ENCODE measurements around the gene SH3BP2.
A peak's percentile ranks its signal among the peaks of the same experiment; 100 is the strongest.

SH3BP2 gene

GRCh38 chr4:2874861-2875260 is 82.0 kb downstream of the SH3BP2 start:
- no peak overlapping the region for H3K4me3 ChIP-seq (ENCODE audit: low read depth, low read length)
- no peaks in the 10 kb centered on the region for H3K9me3 ChIP-seq (ENCODE audit: severe bottlenecking)
- H3K27me3 ChIP-seq (ENCODE audit: insufficient read depth, low read depth, severe bottlenecking): no peaks in the 10 kb centered on the region
- H3K36me3 ChIP-seq: peaks cover 41% of the 10 kb centered on the region
- DNase-seq: no peak
- H3K27ac ChIP-seq: peak overlapping the region; percentile 11; the same call in 1 of the 2 replicates
- TF ChIP-seq CTCF (IDR thresholded peaks at IDR 0.05; ENCODE audit: low read depth, low read length): no peak

- no peaks in the 10 kb centered on the region for H3K27me3 ChIP-seq (ENCODE audit: insufficient read depth, low read depth, severe bottlenecking)
- peaks cover 46% of the 10 kb centered on the region for H3K36me3 ChIP-seq
- no peaks in the 10 kb centered on the region for H3K9me3 ChIP-seq (ENCODE audit: severe bottlenecking)
- peak overlapping the region; percentile 31 for H3K27ac ChIP-seq
- no peak overlapping the region for H3K4me3 ChIP-seq (ENCODE audit: low read depth, low read length)
- TF ChIP-seq CTCF (IDR thresholded peaks at IDR 0.05; ENCODE audit: low read depth, low read length): no peak
- no peak for DNase-seq
These were observed 82.7 kb downstream of the SH3BP2 start for GRCh38 chr4:2875556-2875955.

- no peaks in the 10 kb centered on the region for H3K27me3 ChIP-seq (ENCODE audit: insufficient read depth, low read depth, severe bottlenecking)
- H3K9me3 ChIP-seq (ENCODE audit: severe bottlenecking): no peaks in the 10 kb centered on the region
- H3K36me3 ChIP-seq: peaks cover 64% of the 10 kb centered on the region
- peak overlapping the region; percentile 97 for H3K27ac ChIP-seq
- H3K4me3 ChIP-seq (ENCODE audit: low read depth, low read length): no peak overlapping the region
- TF ChIP-seq CTCF (IDR thresholded peaks at IDR 0.05; ENCODE audit: low read depth, low read length): no peak
- no peak for DNase-seq
These were observed 85.5 kb downstream of the SH3BP2 start for GRCh38 chr4:2878346-2878745.

GRCh38 chr4:2879026-2879425 is 86.1 kb downstream of the SH3BP2 start:
- Histone ChIP-seq H3K36me3 (peaks cover 71% of the 10 kb centered on the region), H3K27me3 (ENCODE audit: insufficient read depth, low read depth, severe bottlenecking) (no peaks in the 10 kb centered on the region), H3K9me3 (ENCODE audit: severe bottlenecking) (no peaks in the 10 kb centered on the region), H3K27ac (peak overlapping the region; percentile 97), H3K4me3 (ENCODE audit: low read depth, low read length) (no peak overlapping the region)
- TF ChIP-seq CTCF (IDR thresholded peaks at IDR 0.05; ENCODE audit: low read depth, low read length): no peak
- peak; percentile 89 for DNase-seq

GRCh38 chr4:2881431-2881830 is 88.5 kb downstream of the SH3BP2 start:
- H3K27ac ChIP-seq: 0 out of 2 replicates have a peak overlapping the region, but pooled peaks have one; percentile 7
- H3K9me3 ChIP-seq (ENCODE audit: severe bottlenecking): no peaks in the 10 kb centered on the region
- TF ChIP-seq CTCF (IDR thresholded peaks at IDR 0.05; ENCODE audit: low read depth, low read length): no peak
- peaks cover 80% of the 10 kb centered on the region for H3K36me3 ChIP-seq
- no peak overlapping the region for H3K4me3 ChIP-seq (ENCODE audit: low read depth, low read length)
- no peaks in the 10 kb centered on the region for H3K27me3 ChIP-seq (ENCODE audit: insufficient read depth, low read depth, severe bottlenecking)
- DNase-seq: no peak

- TF ChIP-seq CTCF (IDR thresholded peaks at IDR 0.05; ENCODE audit: low read depth, low read length): no peak
- no peak for DNase-seq
- no peaks in the 10 kb centered on the region for H3K9me3 ChIP-seq (ENCODE audit: severe bottlenecking)
- no peak overlapping the region for H3K27ac ChIP-seq
- no peaks in the 10 kb centered on the region for H3K27me3 ChIP-seq (ENCODE audit: insufficient read depth, low read depth, severe bottlenecking)
- H3K4me3 ChIP-seq (ENCODE audit: low read depth, low read length): no peak overlapping the region
- peaks cover 71% of the 10 kb centered on the region for H3K36me3 ChIP-seq
These were observed 89.5 kb downstream of the SH3BP2 start for GRCh38 chr4:2882341-2882740.

All from WERI-Rb-1 (cell line).